Measurements from ENCODE around the gene MYB. TPM values are rescaled to one million over a fixed set of nuclear protein-coding genes. Genes with fewer than 3 reads are reported as not detected.

The MYB gene
- total and polyA plus RNA-seq, 2 experiments from 2014 or later: 0.10 to 1.2 TPM

DNA sequence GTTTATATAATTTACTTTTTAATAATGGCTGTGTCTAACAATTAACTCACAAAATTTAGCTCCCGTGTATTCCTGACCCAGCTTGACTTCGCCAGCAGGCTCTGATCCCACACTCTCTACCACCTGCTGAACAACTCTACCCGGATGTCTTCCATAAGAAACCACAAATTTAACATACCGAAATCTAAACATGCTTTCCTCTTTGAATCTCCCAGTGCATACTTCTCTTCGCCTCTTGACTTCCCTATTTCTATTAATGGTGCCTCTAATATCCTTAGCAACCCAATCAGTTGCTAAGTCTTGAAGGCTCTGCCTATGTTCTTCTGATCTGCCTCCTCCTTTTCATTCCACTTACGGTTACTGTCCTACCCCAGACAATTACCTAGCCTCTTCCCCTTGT is 4.6 kb upstream of the MYB start:
- no peak overlapping the region for H3K4me3 ChIP-seq
- H3K9me2 ChIP-seq (ENCODE audit: insufficient read depth): no peaks in the 10 kb centered on the region
- H3K4me2 ChIP-seq (ENCODE audit: unreplicated experiment): no peak overlapping the region
- in situ Hi-C loops (cut with MboI): no loop called here
- no peak overlapping the region for H2AFZ ChIP-seq
- DNase-seq: no peak
- no peaks in the 10 kb centered on the region for H3K36me3 ChIP-seq (ENCODE audit: low read depth)
- no peak for TF ChIP-seq EZH2phosphoT487 (IDR thresholded peaks at IDR 0.05; ENCODE audit: insufficient read depth, low read depth)
- no peak for TF ChIP-seq EZH2 (IDR thresholded peaks at IDR 0.05; ENCODE audit: insufficient read depth, poor library complexity, severe bottlenecking)
- no peaks in the 10 kb centered on the region for H3K9me3 ChIP-seq (ENCODE audit: low read depth)
- WGBS, 2 experiments (ENCODE audit: low coverage in 1 of 2, low lambda C conversion rate in 2 of 2, missing lambda C conversion rate in 2 of 2): 87 to 92% methylated on average over 6 of the region's 6 CpGs
- H3K9ac ChIP-seq: no peak overlapping the region
- no peaks in the 10 kb centered on the region for H3K27me3 ChIP-seq (replicated peaks; ENCODE audit: insufficient read depth)
- H3K4me1 ChIP-seq (ENCODE audit: insufficient read depth): no peaks in the 10 kb centered on the region
- no peaks in the 10 kb centered on the region for H4K20me1 ChIP-seq (ENCODE audit: insufficient read depth)
- H3K27ac ChIP-seq: no peak overlapping the region
- no peaks in the 10 kb centered on the region for H3K79me2 ChIP-seq (ENCODE audit: insufficient read depth)
- H3F3A ChIP-seq (ENCODE audit: insufficient read depth): peaks cover 14% of the 10 kb centered on the region

DNA sequence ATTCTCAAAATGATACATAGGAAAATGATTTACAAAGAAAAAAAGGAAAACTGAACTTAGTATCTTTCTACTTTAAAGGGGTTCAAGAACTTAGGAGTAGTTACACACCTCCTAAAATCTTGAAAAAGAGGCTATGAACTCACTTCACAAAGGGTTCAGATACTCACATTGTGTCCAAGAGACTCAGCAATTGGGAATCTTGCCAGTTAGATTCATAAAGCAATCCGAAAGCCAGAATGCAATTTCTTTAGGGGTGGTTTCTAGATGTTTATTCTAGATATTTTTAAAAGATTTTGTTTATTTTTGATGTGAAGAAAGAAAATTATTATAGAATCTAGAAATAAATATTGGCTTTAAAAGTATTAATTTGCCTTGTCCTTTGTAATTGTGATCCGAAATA is 1.7 kb upstream of the MYB start:
- H3K4me2 ChIP-seq (ENCODE audit: unreplicated experiment): no peak overlapping the region
- H3K9me2 ChIP-seq (ENCODE audit: insufficient read depth): no peaks in the 10 kb centered on the region
- DNase-seq: peak; percentile 13

GRCh38 chr6:135179920-135180541 is 1.1 kb upstream of the MYB start:
- H3K4me3 ChIP-seq: peak overlapping the region; percentile 87
- peak; percentile 53 for DNase-seq
- H3K9me2 ChIP-seq (ENCODE audit: insufficient read depth): no peaks in the 10 kb centered on the region
- no peak overlapping the region for H3K27ac ChIP-seq
- 0 out of 2 replicates have a peak, but pooled peaks cover 5% of the 10 kb centered on the region for H3K4me1 ChIP-seq (ENCODE audit: insufficient read depth)
- 19 to 38% methylated on average over 10 to 16 of the region's 16 CpGs for WGBS, 2 experiments (ENCODE audit: low coverage in 1 of 2, low lambda C conversion rate in 2 of 2, missing lambda C conversion rate in 2 of 2)
- no peak overlapping the region for H3K9ac ChIP-seq
- peak overlapping the region; percentile 51 for H3K4me2 ChIP-seq (ENCODE audit: unreplicated experiment)
- H3K36me3 ChIP-seq (ENCODE audit: low read depth): no peaks in the 10 kb centered on the region
- H3K9me3 ChIP-seq (ENCODE audit: low read depth): no peaks in the 10 kb centered on the region
- H3F3A ChIP-seq (ENCODE audit: insufficient read depth): peaks cover 14% of the 10 kb centered on the region
- H3K79me2 ChIP-seq (ENCODE audit: insufficient read depth): no peaks in the 10 kb centered on the region
- TF ChIP-seq EZH2phosphoT487 (IDR thresholded peaks at IDR 0.05; ENCODE audit: insufficient read depth, low read depth): no peak
- in situ Hi-C loops (cut with MboI): no loop called here
- H2AFZ ChIP-seq: no peak overlapping the region
- H3K27me3 ChIP-seq (replicated peaks; ENCODE audit: insufficient read depth): peaks cover 20% of the 10 kb centered on the region
- no peaks in the 10 kb centered on the region for H4K20me1 ChIP-seq (ENCODE audit: insufficient read depth)

More for the DNA sequence above, 1.7 kb upstream of the MYB start:
- Histone ChIP-seq H3K4me3 (no peak overlapping the region), H3K79me2 (ENCODE audit: insufficient read depth) (no peaks in the 10 kb centered on the region), H3K27ac (no peak overlapping the region), H3K36me3 (ENCODE audit: low read depth) (no peaks in the 10 kb centered on the region), H3K9ac (no peak overlapping the region), H2AFZ (no peak overlapping the region; the same call in 1 of the 2 replicates), H3K9me3 (ENCODE audit: low read depth) (no peaks in the 10 kb centered on the region), H3F3A (ENCODE audit: insufficient read depth) (peaks cover 14% of the 10 kb centered on the region), H4K20me1 (ENCODE audit: insufficient read depth) (no peaks in the 10 kb centered on the region), H3K27me3 (replicated peaks; ENCODE audit: insufficient read depth) (peaks cover 15% of the 10 kb centered on the region), H3K4me1 (ENCODE audit: insufficient read depth) (0 out of 2 replicates have a peak, but pooled peaks cover 5% of the 10 kb centered on the region)
- in situ Hi-C loops (cut with MboI): no loop called here
- no peak for TF ChIP-seq EZH2 (IDR thresholded peaks at IDR 0.05; ENCODE audit: insufficient read depth, poor library complexity, severe bottlenecking)
- TF ChIP-seq EZH2phosphoT487 (IDR thresholded peaks at IDR 0.05; ENCODE audit: insufficient read depth, low read depth): no peak
- 82 to 89% methylated on average over 2 of the region's 2 CpGs for WGBS, 2 experiments (ENCODE audit: low coverage in 1 of 2, low lambda C conversion rate in 2 of 2, missing lambda C conversion rate in 2 of 2)

DNA sequence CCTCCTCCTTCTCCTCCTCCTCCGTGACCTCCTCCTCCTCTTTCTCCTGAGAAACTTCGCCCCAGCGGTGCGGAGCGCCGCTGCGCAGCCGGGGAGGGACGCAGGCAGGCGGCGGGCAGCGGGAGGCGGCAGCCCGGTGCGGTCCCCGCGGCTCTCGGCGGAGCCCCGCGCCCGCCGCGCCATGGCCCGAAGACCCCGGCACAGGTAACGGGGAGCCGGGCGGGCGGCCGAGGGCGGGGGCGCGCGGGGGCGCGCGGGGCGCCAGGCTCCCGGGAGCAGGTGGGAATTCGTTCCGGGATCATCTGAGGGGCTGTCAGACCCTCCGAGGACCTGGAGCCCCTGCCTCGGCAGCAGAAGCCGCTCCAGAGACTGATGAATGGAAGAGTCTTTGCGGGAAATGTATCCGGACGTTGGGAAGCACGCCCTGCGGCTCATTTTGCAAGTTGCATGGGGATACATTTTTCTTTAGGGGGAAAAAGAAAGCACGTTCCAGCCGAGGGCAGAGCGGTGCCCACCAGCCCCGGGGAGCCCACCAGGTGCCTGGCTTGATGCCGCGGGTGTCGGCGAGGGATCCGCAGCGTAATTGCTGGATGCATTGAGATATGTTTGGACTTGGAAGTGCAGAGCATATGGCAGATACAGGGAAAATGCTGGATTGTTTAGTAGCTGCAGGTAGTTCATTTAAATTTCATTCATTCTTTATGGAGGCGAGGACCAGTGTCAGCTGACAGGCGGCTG is 394 bp downstream of the MYB start:
- in situ Hi-C loops (cut with MboI): no loop called here
- no peak for TF ChIP-seq EZH2phosphoT487 (IDR thresholded peaks at IDR 0.05; ENCODE audit: insufficient read depth, low read depth)
- TF ChIP-seq EZH2 (IDR thresholded peaks at IDR 0.05; ENCODE audit: insufficient read depth, poor library complexity, severe bottlenecking): peak; percentile 49
- no peaks in the 10 kb centered on the region for H4K20me1 ChIP-seq (ENCODE audit: insufficient read depth)
- H3K4me3 ChIP-seq: peak overlapping the region; percentile 87
- 0 out of 2 replicates have a peak, but pooled peaks cover 5% of the 10 kb centered on the region for H3K4me1 ChIP-seq (ENCODE audit: insufficient read depth)
- H3K27ac ChIP-seq: no peak overlapping the region
- peak; percentile 31 for DNase-seq
- H3K79me2 ChIP-seq (ENCODE audit: insufficient read depth): no peaks in the 10 kb centered on the region
- H3K27me3 ChIP-seq (replicated peaks; ENCODE audit: insufficient read depth): peaks cover 20% of the 10 kb centered on the region
- peaks cover 14% of the 10 kb centered on the region for H3F3A ChIP-seq (ENCODE audit: insufficient read depth)
- H3K9ac ChIP-seq: no peak overlapping the region
- H3K9me3 ChIP-seq (ENCODE audit: low read depth): no peaks in the 10 kb centered on the region
- no peaks in the 10 kb centered on the region for H3K36me3 ChIP-seq (ENCODE audit: low read depth)
- 1 to 2% methylated on average over 19 to 62 of the region's 62 CpGs for WGBS, 2 experiments (ENCODE audit: low coverage in 1 of 2, low lambda C conversion rate in 2 of 2, missing lambda C conversion rate in 2 of 2)
- H3K9me2 ChIP-seq (ENCODE audit: insufficient read depth): no peaks in the 10 kb centered on the region
- H2AFZ ChIP-seq: peak overlapping the region; percentile 80
- H3K4me2 ChIP-seq (ENCODE audit: unreplicated experiment): peak overlapping the region; percentile 94

All from GM23248 (cell line).